HT-29 (cell line): ENCODE data around the gene RAD23A. TPM values are rescaled to one million over a fixed set of nuclear protein-coding genes. Genes with fewer than 3 reads are reported as not detected.

ENCODE experiments used
- DNase-seq: peaks from one replicate; pipeline ENCODE4 v3.0.0-alpha.2; 2015; ENCODE audit warnings: low spot score
- small RNA-seq: library from RNA; depleted of rRNA; stranded (forward); fragments of <200 nt; gene quantifications from one replicate; pipeline ENCODE3, GENCODE V24; 2014
- total RNA-seq: library from RNA; depleted of rRNA; stranded (reverse); fragments of >200 nt; shearing (Covaris generic); gene quantifications from 2 replicates; pipeline ENCODE4 v1.2.3, GENCODE V29; 2014; rRNA removed

The RAD23A gene
- total RNA-seq, 1 experiment from 2014 or later = 217 TPM

GRCh38 chr19:13003081-13003480 lies 57.4 kb downstream of the RAD23A start:
- no peak for DNase-seq

Small RNA genes lying within 50 kb of the gene (small RNA-seq; reads per million reads assigned to genes)
- gene MIR5695 = not detected
- gene MIR6515 = not detected

Other genes with a start within 250 kb of the RAD23A start
- gene FBXW9, start 249.2 kb upstream of the RAD23A start, total RNA-seq = 32.9 and 38.0 TPM in 2 replicates
- gene TNPO2, start 221.9 kb upstream of the RAD23A start, total RNA-seq = 24.5 TPM in 2 replicates
- 258 and 260 TPM in 2 replicates for gene TRIR, start 211.2 kb upstream of the RAD23A start, total RNA-seq
- gene GET3, start 208.4 kb upstream of the RAD23A start, total RNA-seq = 90.4 and 105 TPM in 2 replicates
- gene BEST2, start 194.1 kb upstream of the RAD23A start, total RNA-seq = 0.37 and 0.48 TPM in 2 replicates
- 64.1 and 72.2 TPM in 2 replicates for gene HOOK2, start 170.3 kb upstream of the RAD23A start, total RNA-seq
- gene JUNB, start 154.4 kb upstream of the RAD23A start, total RNA-seq = 568 and 620 TPM in 2 replicates
- 378 and 396 TPM in 2 replicates for gene PRDX2, start 144.1 kb upstream of the RAD23A start, total RNA-seq
- gene THSD8, start 143.8 kb upstream of the RAD23A start, total RNA-seq = 0.10 TPM in 1 of 2 replicates, not detected in the other
- 48.2 and 55.4 TPM in 2 replicates for gene RNASEH2A, start 139.3 kb upstream of the RAD23A start, total RNA-seq
- gene RTBDN, start 111.3 kb upstream of the RAD23A start, total RNA-seq = 0.13 and 0.16 TPM in 2 replicates
- gene MAST1, start 107.3 kb upstream of the RAD23A start, total RNA-seq = 0.58 and 1.7 TPM in 2 replicates
- gene DNASE2, start 64.4 kb upstream of the RAD23A start, total RNA-seq = 20.9 and 27.6 TPM in 2 replicates
- gene KLF1, start 58.7 kb upstream of the RAD23A start, total RNA-seq = not detected in 2 replicates
- 24.6 and 27.2 TPM in 2 replicates for gene GCDH, start 54.7 kb upstream of the RAD23A start, total RNA-seq
- gene SYCE2, start 26.6 kb upstream of the RAD23A start, total RNA-seq = not detected in 2 replicates
- 84.6 and 96.2 TPM in 2 replicates for gene FARSA, start 12.2 kb upstream of the RAD23A start, total RNA-seq
- 803 and 831 TPM in 2 replicates for gene CALR, start 7.3 kb upstream of the RAD23A start, total RNA-seq
- 75.2 and 80.9 TPM in 2 replicates for gene GADD45GIP1, start 11.4 kb downstream of the RAD23A start, total RNA-seq
- gene DAND5, start 23.7 kb downstream of the RAD23A start, total RNA-seq = 0.31 TPM in 1 of 2 replicates, not detected in the other
- gene NFIX, start 49.6 kb downstream of the RAD23A start, total RNA-seq = 22.4 and 32.3 TPM in 2 replicates
- gene LYL1, start 157.0 kb downstream of the RAD23A start, total RNA-seq = 1.8 and 2.5 TPM in 2 replicates
- gene TRMT1, start 170.9 kb downstream of the RAD23A start, total RNA-seq = 52.8 and 59.8 TPM in 2 replicates
- 130 and 133 TPM in 2 replicates for gene NACC1, start 172.4 kb downstream of the RAD23A start, total RNA-seq
- gene STX10, start 204.5 kb downstream of the RAD23A start, total RNA-seq = 86.0 and 102 TPM in 2 replicates
- 144 and 159 TPM in 2 replicates for gene IER2, start 204.5 kb downstream of the RAD23A start, total RNA-seq